ENCODE results near the gene RTN4RL1. TPM values are rescaled to one million over a fixed set of nuclear protein-coding genes. Genes with fewer than 3 reads are reported as not detected.

RTN4RL1 gene
- total RNA-seq, 1 donor from 2014 or later = 0.77 TPM

DNA sequence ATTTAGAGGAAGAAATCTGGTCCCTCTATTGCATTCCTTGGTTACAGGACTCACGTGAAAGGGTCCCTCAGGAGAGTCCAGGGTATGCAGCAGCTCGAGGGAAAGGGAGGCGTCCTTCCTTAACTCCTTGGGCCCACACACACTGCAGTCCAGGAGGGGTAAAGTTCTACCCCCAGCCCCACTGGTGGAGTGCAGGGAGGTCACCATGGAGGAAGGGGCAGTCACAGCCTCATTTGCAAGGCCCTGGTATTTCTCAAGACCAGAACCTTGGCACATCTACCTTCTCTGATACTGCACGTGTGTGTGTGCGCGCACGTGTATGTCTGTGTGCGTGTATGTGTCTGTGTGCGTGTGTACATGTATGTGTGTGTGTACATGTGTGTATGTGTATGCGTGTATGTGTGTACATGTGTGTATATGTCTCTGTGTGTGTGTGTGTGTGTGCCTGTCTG is 40.8 kb upstream of the RTN4RL1 start:
- Mint-ChIP-seq H3K9me3 (ENCODE audit: unreplicated experiment) (no peaks in the 10 kb centered on the region), H3K27me3 (ENCODE audit: low read depth, unreplicated experiment) (no peaks in the 10 kb centered on the region), H3K4me3 (ENCODE audit: unreplicated experiment) (peak overlapping the region; percentile 65), H3K36me3 (ENCODE audit: low read depth, unreplicated experiment) (peaks cover 30% of the 10 kb centered on the region), H3K27ac (ENCODE audit: unreplicated experiment) (peak overlapping the region; percentile 84), H3K4me1 (ENCODE audit: low read depth, unreplicated experiment) (peaks cover 65% of the 10 kb centered on the region)
- peak overlapping the region; percentile 25 for H3K4me2 ChIP-seq (ENCODE audit: low read length)
- no peaks in the 10 kb centered on the region for H4K20me1 ChIP-seq (ENCODE audit: insufficient read depth, low read length)
- no peaks in the 10 kb centered on the region for H3K36me3 ChIP-seq (ENCODE audit: insufficient read depth, low read length)
- H3K9ac ChIP-seq (ENCODE audit: low read length) = peak overlapping the region; percentile 93
- no peaks in the 10 kb centered on the region for H3K27me3 ChIP-seq (ENCODE audit: insufficient read depth, low read length)
- TF ChIP-seq, protein P1, sequence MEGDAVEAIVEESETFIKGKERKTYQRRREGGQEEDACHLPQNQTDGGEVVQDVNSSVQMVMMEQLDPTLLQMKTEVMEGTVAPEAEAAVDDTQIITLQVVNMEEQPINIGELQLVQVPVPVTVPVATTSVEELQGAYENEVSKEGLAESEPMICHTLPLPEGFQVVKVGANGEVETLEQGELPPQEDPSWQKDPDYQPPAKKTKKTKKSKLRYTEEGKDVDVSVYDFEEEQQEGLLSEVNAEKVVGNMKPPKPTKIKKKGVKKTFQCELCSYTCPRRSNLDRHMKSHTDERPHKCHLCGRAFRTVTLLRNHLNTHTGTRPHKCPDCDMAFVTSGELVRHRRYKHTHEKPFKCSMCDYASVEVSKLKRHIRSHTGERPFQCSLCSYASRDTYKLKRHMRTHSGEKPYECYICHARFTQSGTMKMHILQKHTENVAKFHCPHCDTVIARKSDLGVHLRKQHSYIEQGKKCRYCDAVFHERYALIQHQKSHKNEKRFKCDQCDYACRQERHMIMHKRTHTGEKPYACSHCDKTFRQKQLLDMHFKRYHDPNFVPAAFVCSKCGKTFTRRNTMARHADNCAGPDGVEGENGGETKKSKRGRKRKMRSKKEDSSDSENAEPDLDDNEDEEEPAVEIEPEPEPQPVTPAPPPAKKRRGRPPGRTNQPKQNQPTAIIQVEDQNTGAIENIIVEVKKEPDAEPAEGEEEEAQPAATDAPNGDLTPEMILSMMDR (IDR thresholded peaks at IDR 0.05; ENCODE audit: insufficient read depth, low read depth, low read length) = no peak
- TF ChIP-seq EZH2 (IDR thresholded peaks at IDR 0.05; ENCODE audit: insufficient read depth, low read length) = no peak
- no peak overlapping the region for H3K4me3 ChIP-seq (ENCODE audit: insufficient read depth, low read depth, low read length)
- H3K4me1 ChIP-seq (ENCODE audit: insufficient read depth, low read length) = peaks cover 92% of the 10 kb centered on the region
- no peak for DNase-seq (ENCODE audit: low read depth)
- peak overlapping the region; percentile 99 for H3K27ac ChIP-seq (ENCODE audit: low read depth, low read length)
- no peak overlapping the region for H2AFZ ChIP-seq (ENCODE audit: low read depth, low read length)
- FAIRE-seq = no peak
- no peaks in the 10 kb centered on the region for H3K9me3 ChIP-seq (ENCODE audit: insufficient read depth, low read depth, low read length)
- H3K79me2 ChIP-seq (ENCODE audit: insufficient read depth, low read length) = peaks cover 36% of the 10 kb centered on the region

GRCh38 chr17:2064980-2065785 is 40.0 kb upstream of the RTN4RL1 start:
- Histone ChIP-seq H3K9me3 (ENCODE audit: insufficient read depth, low read depth, low read length) (no peaks in the 10 kb centered on the region), H2AFZ (ENCODE audit: low read depth, low read length) (no peak overlapping the region), H3K9ac (ENCODE audit: low read length) (peak overlapping the region; percentile 93), H3K4me3 (ENCODE audit: insufficient read depth, low read depth, low read length) (no peak overlapping the region), H3K27ac (ENCODE audit: low read depth, low read length) (peak overlapping the region; percentile 99), H3K4me1 (ENCODE audit: insufficient read depth, low read length) (peaks cover 93% of the 10 kb centered on the region), H3K79me2 (ENCODE audit: insufficient read depth, low read length) (peaks cover 44% of the 10 kb centered on the region), H4K20me1 (ENCODE audit: insufficient read depth, low read length) (no peaks in the 10 kb centered on the region), H3K36me3 (ENCODE audit: insufficient read depth, low read length) (peaks cover 2% of the 10 kb centered on the region), H3K4me2 (ENCODE audit: low read length) (peak overlapping the region; percentile 4), H3K27me3 (ENCODE audit: insufficient read depth, low read length) (no peaks in the 10 kb centered on the region)
- peak; percentile 69 for DNase-seq (ENCODE audit: low read depth)
- Mint-ChIP-seq H3K4me3 (ENCODE audit: unreplicated experiment) (peak overlapping the region; percentile 45), H3K27me3 (ENCODE audit: low read depth, unreplicated experiment) (no peaks in the 10 kb centered on the region), H3K36me3 (ENCODE audit: low read depth, unreplicated experiment) (peaks cover 30% of the 10 kb centered on the region), H3K9me3 (ENCODE audit: unreplicated experiment) (no peaks in the 10 kb centered on the region), H3K4me1 (ENCODE audit: low read depth, unreplicated experiment) (peaks cover 72% of the 10 kb centered on the region), H3K27ac (ENCODE audit: unreplicated experiment) (peak overlapping the region; percentile 86)
- FAIRE-seq = peak; percentile 75
- TF ChIP-seq, protein P1 (IDR thresholded peaks at IDR 0.05; ENCODE audit: insufficient read depth, low read depth, low read length) = peak; percentile 44
- TF ChIP-seq EZH2 (IDR thresholded peaks at IDR 0.05; ENCODE audit: insufficient read depth, low read length) = no peak

- H3K4me2 ChIP-seq (ENCODE audit: low read length) = peak overlapping the region; percentile 4
- H3K9ac ChIP-seq (ENCODE audit: low read length) = peak overlapping the region; percentile 93
- peaks cover 73% of the 10 kb centered on the region for H3K4me1 Mint-ChIP-seq (ENCODE audit: low read depth, unreplicated experiment)
These were observed 39.4 kb upstream of the RTN4RL1 start for GRCh38 chr17:2064520-2064971.

More at GRCh38 chr17:2064520-2064971, 39.4 kb upstream of the RTN4RL1 start:
- H3K9me3 ChIP-seq (ENCODE audit: insufficient read depth, low read depth, low read length) = no peaks in the 10 kb centered on the region
- peaks cover 2% of the 10 kb centered on the region for H3K9me3 Mint-ChIP-seq (ENCODE audit: unreplicated experiment)
- H4K20me1 ChIP-seq (ENCODE audit: insufficient read depth, low read length) = peaks cover 2% of the 10 kb centered on the region
- no peak overlapping the region for H3K4me3 Mint-ChIP-seq (ENCODE audit: unreplicated experiment)
- FAIRE-seq (no peak), DNase-seq (ENCODE audit: low read depth) (no peak)
- H2AFZ ChIP-seq (ENCODE audit: low read depth, low read length) = no peak overlapping the region
- no peak for TF ChIP-seq EZH2 (IDR thresholded peaks at IDR 0.05; ENCODE audit: insufficient read depth, low read length)
- TF ChIP-seq, protein P1 (IDR thresholded peaks at IDR 0.05; ENCODE audit: insufficient read depth, low read depth, low read length) = no peak
- no peak overlapping the region for H3K4me3 ChIP-seq (ENCODE audit: insufficient read depth, low read depth, low read length)
- peaks cover 47% of the 10 kb centered on the region for H3K79me2 ChIP-seq (ENCODE audit: insufficient read depth, low read length)
- peak overlapping the region; percentile 99 for H3K27ac ChIP-seq (ENCODE audit: low read depth, low read length)
- H3K27ac Mint-ChIP-seq (ENCODE audit: unreplicated experiment) = peak overlapping the region; percentile 86
- H3K4me1 ChIP-seq (ENCODE audit: insufficient read depth, low read length) = peaks cover 96% of the 10 kb centered on the region
- H3K36me3 ChIP-seq (ENCODE audit: insufficient read depth, low read length) = peaks cover 7% of the 10 kb centered on the region
- no peaks in the 10 kb centered on the region for H3K27me3 Mint-ChIP-seq (ENCODE audit: low read depth, unreplicated experiment)
- H3K36me3 Mint-ChIP-seq (ENCODE audit: low read depth, unreplicated experiment) = peaks cover 30% of the 10 kb centered on the region
- H3K27me3 ChIP-seq (ENCODE audit: insufficient read depth, low read length) = no peaks in the 10 kb centered on the region

Measured in astrocyte (in vitro differentiated cells and primary cell).